A549 (cell line): Measurements from ENCODE around the gene NFE2L3. TPM values are rescaled to one million over a fixed set of nuclear protein-coding genes. Genes with fewer than 3 reads are reported as not detected.

Experiments used
- ATAC-seq, 2 experiments: fragments of 200-7000 bp in 1 of 2; fragments of >200 bp in 1 of 2; cut with Nextera tagmentation in 1 of 2; cut with Tn5 transposase in 1 of 2; 3 replicates each; pipeline versions ENCODE4 v1.8.0 to v1.9.1; 2018 to 2020; ENCODE audit warnings: mild to moderate bottlenecking in 1 of 2, moderate library complexity in 1 of 2
- CTCF ChIA-PET: fragments of 300-600 bp; sonication (Branson Sonifier 250); formaldehyde crosslinking; extraction: SDS; loops from one replicate; lab custom pipeline; 2021; ENCODE audit warnings: antibody characterized with exemption, inconsistent platforms; lab: Yijun Ruan, JAX
- POLR2A ChIA-PET: fragments of 350-600 bp; formaldehyde crosslinking; extraction: SDS; loops from one replicate; lab custom pipeline; 2021; ENCODE audit warnings: antibody characterized with exemption, inconsistent platforms; lab: Yijun Ruan, JAX
- DNase-seq, 2 experiments: peaks; one replicate each; pipeline versions ENCODE4 v3.0.0 to v3.0.0-alpha.2; 2011 to 2016; ENCODE audit warnings: low read depth in 1 of 2, low spot score in 1 of 2
- FAIRE-seq: peaks from 2 replicates; lab custom pipeline; 2011; peaks lifted over from hg19 to GRCh38; lab: Jason Lieb, UNC
- H3K27ac ChIP-seq, 2 experiments: fragments of >200 bp; sonication (Bioruptor Twin); formaldehyde crosslinking; 3 replicates each; pipeline ENCODE4 v1.5.1; 2016 to 2017
- H3K4me1 ChIP-seq: fragments of >200 bp; sonication (Bioruptor Twin); formaldehyde crosslinking; 3 replicates; pipeline ENCODE4 v1.6.1; 2016
- H3K4me2 ChIP-seq: fragments of >200 bp; sonication (Bioruptor Twin); formaldehyde crosslinking; 3 replicates; pipeline ENCODE4 v1.6.1; 2016
- H3K4me3 ChIP-seq: fragments of >200 bp; sonication (Bioruptor Twin); formaldehyde crosslinking; 3 replicates; pipeline ENCODE4 v1.5.1; 2016
- H3K9me3 ChIP-seq: fragments of >200 bp; sonication (Bioruptor Twin); formaldehyde crosslinking; 3 replicates; pipeline ENCODE4 v1.6.1; 2016
- E2F6 ChIP-seq: IDR thresholded peaks from 2 replicates; pipeline ENCODE4 v1.6.1; 2012; ENCODE audit warnings: low read depth, borderline replicate concordance
- EHF ChIP-seq: fragments of 250-450 bp; sonication (Bioruptor Pico); IDR thresholded peaks from 2 replicates; pipeline ENCODE4 v1.5.0; 2020; ENCODE audit warnings: mild to moderate bottlenecking
- EHMT2 ChIP-seq: fragments of 200-600 bp; sonication (generic); IDR thresholded peaks from 2 replicates; pipeline ENCODE4 v1.6.1; 2016; ENCODE audit warnings: antibody characterized with exemption, low read depth, mild to moderate bottlenecking, moderate library complexity
- EP300 ChIP-seq, 2 experiments: fragments of >200 bp; sonication (Bioruptor Twin); formaldehyde crosslinking; IDR thresholded peaks; 2 replicates in 1 of 2; 3 replicates in 1 of 2; pipeline ENCODE4 v1.6.1; 2016 to 2017
- FOSB ChIP-seq: fragments of 250-450 bp; sonication (Bioruptor Pico); IDR thresholded peaks from 2 replicates; pipeline ENCODE4 v1.5.0; 2020; ENCODE audit warnings: mild to moderate bottlenecking, moderate library complexity
- HDAC2 ChIP-seq: fragments of 200-600 bp; sonication (generic); IDR thresholded peaks from 2 replicates; pipeline ENCODE4 v1.6.1; 2016
- HMGXB4 ChIP-seq: fragments of 250-450 bp; sonication (Bioruptor Pico); IDR thresholded peaks from 2 replicates; pipeline ENCODE4 v1.5.0; 2021; ENCODE audit warnings: mild to moderate bottlenecking, moderate library complexity, borderline replicate concordance
- JUN ChIP-seq, 2 experiments: fragments of >200 bp; sonication (Bioruptor Twin); formaldehyde crosslinking; IDR thresholded peaks; 2 replicates in 1 of 2; 3 replicates in 1 of 2; pipeline ENCODE4 v1.6.1; 2016 to 2017
- MAX ChIP-seq: IDR thresholded peaks from 2 replicates; pipeline ENCODE4 v1.6.1; 2012
- MAZ ChIP-seq: fragments of 150-350 bp; IDR thresholded peaks from 2 replicates; pipeline ENCODE4 v1.6.1; 2014; ENCODE audit warnings: antibody characterized with exemption, low read depth, low read length, borderline replicate concordance
- MYC ChIP-seq: IDR thresholded peaks from 2 replicates; pipeline ENCODE4 v1.6.1; 2012; ENCODE audit warnings: mild to moderate bottlenecking, inconsistent platforms, low read length, improper control_type of control experiment, borderline replicate concordance
- NPAS2 ChIP-seq: fragments of 250-450 bp; sonication (Bioruptor Pico); IDR thresholded peaks from 2 replicates; pipeline ENCODE4 v1.8.0; 2022; ENCODE audit warnings: mild to moderate bottlenecking, moderate library complexity, borderline replicate concordance
- NR3C1 ChIP-seq: fragments of >200 bp; sonication (Bioruptor Twin); formaldehyde crosslinking; IDR thresholded peaks from 3 replicates; pipeline ENCODE4 v1.6.1; 2017
- PHF8 ChIP-seq: fragments of 200-600 bp; sonication (generic); IDR thresholded peaks from 2 replicates; pipeline ENCODE4 v1.6.1; 2016; ENCODE audit warnings: low read depth, mild to moderate bottlenecking, antibody characterized with exemption, moderate library complexity, borderline replicate concordance
- RAD21 ChIP-seq, 2 experiments: fragments of >200 bp in 1 of 2; sonication (Bioruptor Twin) in 1 of 2; formaldehyde crosslinking in 1 of 2; IDR thresholded peaks in 1 of 2; conservative IDR thresholded peaks in 1 of 2; 2 replicates in 1 of 2; 3 replicates in 1 of 2; pipeline ENCODE4 v1.6.1; 2012 to 2018; ENCODE audit warnings: inconsistent platforms in 1 of 2
- REST ChIP-seq: fragments of 200-600 bp; sonication (generic); IDR thresholded peaks from 2 replicates; pipeline ENCODE4 v1.6.1; 2016; ENCODE audit warnings: antibody characterized with exemption, mild to moderate bottlenecking, moderate library complexity
- SMC3 ChIP-seq: fragments of >200 bp; sonication (Bioruptor Twin); formaldehyde crosslinking; IDR thresholded peaks from 3 replicates; pipeline ENCODE4 v1.6.1; 2018; ENCODE audit warnings: inconsistent platforms
- TFCP2L1 ChIP-seq: fragments of 250-450 bp; sonication (Bioruptor Pico); IDR thresholded peaks from 2 replicates; pipeline ENCODE4 v1.5.0; 2021; ENCODE audit warnings: mild to moderate bottlenecking
- ZC3H11A ChIP-seq: fragments of 450-650 bp; IDR thresholded peaks from 2 replicates; pipeline ENCODE4 v1.6.1; 2014; ENCODE audit warnings: antibody characterized with exemption, mild to moderate bottlenecking
- ZSCAN20 ChIP-seq: fragments of 250-450 bp; sonication (Bioruptor Pico); IDR thresholded peaks from 2 replicates; pipeline ENCODE4 v1.8.0; 2022; ENCODE audit warnings: mild to moderate bottlenecking, moderate library complexity
- WGBS: methylation state at CpG from one replicate; pipeline ENCODE4 v1.1.6; 2017; ENCODE audit errors: missing lambda C conversion rate; 5-methylcytosine and 5-hydroxymethylcytosine counted together
- polyA plus RNA-seq, 4 experiments: library from polyadenylated mRNA; depleted of rRNA in 3 of 4; stranded (reverse); fragments of >200 nt; fragmentation: RNase III in 1 of 4; extraction: RNeasy Plus Mini Kit Qiagen cat#74134 plus additional on column Dnase treatment in 1 of 4; gene quantifications; 2 replicates in 3 of 4; 3 replicates in 1 of 4; pipeline ENCODE4 v1.2.3, GENCODE V29; 2011 to 2017

The NFE2L3 gene
- polyA plus RNA-seq, 2 of the 4 experiments (the other 2 are of a cell fraction) = 4.9 to 11.4 TPM

GRCh38 chr7:26213807-26214515 lies 62.0 kb downstream of the NFE2L3 start:
- Histone ChIP-seq H3K4me3 (no peak overlapping the region), H3K4me2 (no peak overlapping the region), H3K4me1 (no peaks in the 10 kb centered on the region), H3K9me3 (no peaks in the 10 kb centered on the region), H3K27ac (peak overlapping the region in 1 of 2 experiments; percentile 37; a peak in 2 of 6 replicates)
- ChIA-PET CTCF (interaction anchor here (2.0 kb wide), 1 partner anchor 151 kb away, joined by 7 read pairs; no protein-coding TSS in a partner anchor), POLR2A (interaction anchor here (1.5 kb wide), 1 partner anchor 11 kb away, joined by 3 read pairs; no protein-coding TSS in a partner anchor)
- no peak for FAIRE-seq
- no peak for ATAC-seq
- WGBS = 81% methylated on average over 5 of the region's 5 CpGs
- TF ChIP-seq E2F6 (no peak), JUN (IDR thresholded peaks at IDR 0.05) (peak in 1 of 2 experiments; percentile 45; a peak in 1 of 5 replicates)
- no peak for DNase-seq

GRCh38 chr7:26216049-26216448 lies 64.1 kb downstream of the NFE2L3 start:
- Histone ChIP-seq H3K4me1 (no peaks in the 10 kb centered on the region), H3K4me2 (no peak overlapping the region), H3K9me3 (no peaks in the 10 kb centered on the region), H3K27ac (no peak overlapping the region)
- CTCF ChIA-PET = no interaction called here
- FAIRE-seq (no peak), ATAC-seq (peak; percentile 48 to 50; a peak in 4 of 6 replicates), DNase-seq (no peak)
- POLR2A ChIA-PET = no interaction called here
- 68% methylated on average over 2 of the region's 2 CpGs for WGBS
- TF ChIP-seq EHF = no peak
- TF ChIP-seq, all 56 proteins: peak for 0
- H3K4me3 ChIP-seq = no peak overlapping the region

GRCh38 chr7:26224359-26224758 lies 72.4 kb downstream of the NFE2L3 start:
- FAIRE-seq (no peak), ATAC-seq (no peak), DNase-seq (no peak)
- Histone ChIP-seq H3K4me1 (no peaks in the 10 kb centered on the region), H3K4me3 (no peak overlapping the region), H3K4me2 (no peak overlapping the region), H3K27ac (no peak overlapping the region), H3K9me3 (no peaks in the 10 kb centered on the region)
- TF ChIP-seq EHMT2 (no peak), MAZ (no peak), NR3C1 (no peak), FOSB (CRISPR knock-in tag) (no peak), HDAC2 (no peak), MYC (no peak)
- WGBS = 47% methylated on average over 5 of the region's 5 CpGs
- POLR2A ChIA-PET = no interaction called here
- CTCF ChIA-PET = no interaction called here

GRCh38 chr7:26227987-26228386 lies 76.0 kb downstream of the NFE2L3 start:
- Histone ChIP-seq H3K27ac (no peak overlapping the region), H3K4me1 (no peaks in the 10 kb centered on the region), H3K4me3 (no peak overlapping the region), H3K9me3 (no peaks in the 10 kb centered on the region), H3K4me2 (no peak overlapping the region)
- FAIRE-seq = no peak
- POLR2A ChIA-PET = no interaction called here
- no peak for DNase-seq
- WGBS = 68% methylated on average over 2 of the region's 2 CpGs
- CTCF ChIA-PET = interaction anchor here (1.4 to 1.7 kb wide), 4 partner anchors 8 to 31 kb away, joined by 3 to 5 read pairs (median 4); no protein-coding TSS in a partner anchor
- no peak for ATAC-seq
- TF ChIP-seq ZSCAN20 (CRISPR knock-in tag) = no peak
- no peak for TF ChIP-seq MYC
- no peak for TF ChIP-seq SMC3
- TF ChIP-seq MAZ = no peak
- TF ChIP-seq MAX = no peak
- TF ChIP-seq ZC3H11A = no peak
- TF ChIP-seq TFCP2L1 = no peak
- no peak for TF ChIP-seq RAD21 (conservative IDR thresholded peaks at IDR 0.05 in 1 of 2, IDR thresholded peaks at IDR 0.05 in 1 of 2)
- TF ChIP-seq HMGXB4 = no peak
- TF ChIP-seq PHF8 = no peak
- TF ChIP-seq REST = no peak
- TF ChIP-seq NPAS2 (CRISPR knock-in tag) = no peak
- TF ChIP-seq EP300 (IDR thresholded peaks at IDR 0.05) = no peak
